GM19324 (cell line): ENCODE measurements around the gene MTCL1.

Experiments used
- ATAC-seq: cut with Tn5 transposase; IDR thresholded peaks from one replicate; pipeline ENCODE4 v1.9.1; 2021; ENCODE audit warnings: mild to moderate bottlenecking, moderate library complexity; ENCODE audit not compliant: unreplicated experiment, low FRiP score

MTCL1 gene

GRCh38 chr18:8854550-8854949, 149.2 kb downstream of the MTCL1 start:
- no peak for ATAC-seq

- no peak for ATAC-seq
Measured at GRCh38 chr18:8854962-8855361, 149.6 kb downstream of the MTCL1 start.

GRCh38 chr18:8856212-8856611, 150.9 kb downstream of the MTCL1 start:
- no peak for ATAC-seq

GRCh38 chr18:8856769-8857393, 151.5 kb downstream of the MTCL1 start:
- no peak for ATAC-seq

GRCh38 chr18:8857806-8858205, 152.4 kb downstream of the MTCL1 start:
- no peak for ATAC-seq

- no peak for ATAC-seq
Measured at GRCh38 chr18:8858888-8859511, 153.6 kb downstream of the MTCL1 start.

- no peak for ATAC-seq
Measured at GRCh38 chr18:8860845-8861642, 155.7 kb downstream of the MTCL1 start.

GRCh38 chr18:8863427-8863826, 158.1 kb downstream of the MTCL1 start:
- ATAC-seq: no peak

- no peak for ATAC-seq
Measured at GRCh38 chr18:8865934-8866333, 160.6 kb downstream of the MTCL1 start.

- ATAC-seq: no peak
Measured at GRCh38 chr18:8866679-8867078, 161.3 kb downstream of the MTCL1 start.

- no peak for ATAC-seq
Measured at GRCh38 chr18:8868276-8868675, 162.9 kb downstream of the MTCL1 start.

GRCh38 chr18:8868779-8869415, 163.5 kb downstream of the MTCL1 start:
- no peak for ATAC-seq

- ATAC-seq: no peak
Measured at GRCh38 chr18:8869696-8870095, 164.3 kb downstream of the MTCL1 start.

GRCh38 chr18:8870528-8870927, 165.2 kb downstream of the MTCL1 start:
- no peak for ATAC-seq

- ATAC-seq: no peak
Measured at GRCh38 chr18:8871489-8871888, 166.1 kb downstream of the MTCL1 start.

- ATAC-seq: no peak
Measured at GRCh38 chr18:8874872-8875271, 169.5 kb downstream of the MTCL1 start.

- no peak for ATAC-seq
Measured at GRCh38 chr18:8876887-8877286, 171.5 kb downstream of the MTCL1 start.

- no peak for ATAC-seq
Measured at GRCh38 chr18:8881103-8881502, 175.7 kb downstream of the MTCL1 start.
